ENCODE measurements around the gene ZBTB7C.

DNA sequence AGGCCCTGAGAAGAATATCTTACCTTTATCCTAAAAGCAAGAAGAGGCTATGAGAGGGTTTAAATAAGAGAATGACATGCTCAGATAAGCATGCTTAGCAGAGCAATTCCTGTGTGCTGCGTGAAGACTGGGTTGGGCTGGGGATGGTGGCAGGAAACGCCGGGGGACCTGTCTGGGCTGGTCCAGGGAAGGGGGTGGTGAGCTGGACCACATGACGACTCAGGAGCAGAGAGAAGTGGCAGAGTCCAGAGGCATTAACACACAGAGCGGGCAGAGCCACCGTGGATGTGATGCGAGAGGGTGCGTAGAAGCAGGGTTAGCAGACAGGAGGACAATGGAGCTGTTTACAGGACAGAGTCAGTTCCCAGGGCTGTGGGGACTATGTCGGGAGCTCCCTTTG, 84.5 kb downstream of the ZBTB7C start:
- TF ChIP-seq EZH2 (IDR thresholded peaks at IDR 0.05; ENCODE audit: borderline replicate concordance, control insufficient read depth, low read depth, low read length) (no peak), MEF2A (IDR thresholded peaks at IDR 0.05; ENCODE audit: insufficient read depth, low read depth, low read length) (no peak), CBX3 (IDR thresholded peaks at IDR 0.05; ENCODE audit: borderline replicate concordance, low read depth) (no peak)

Data from GM12878 (cell line).